HG02870 (cell line): ENCODE measurements around the gene HIVEP3.
"Not testable (repeated sequence)": the region's sequence is repeated elsewhere in the genome, so short reads cannot be mapped to it uniquely, and the experiment has no call there.

Source experiments
- ATAC-seq: cut with Tn5 transposase; IDR thresholded peaks from one replicate; pipeline ENCODE4 v1.9.1; 2021; ENCODE audit warnings: mild to moderate bottlenecking, moderate library complexity; ENCODE audit not compliant: unreplicated experiment

HIVEP3 gene

GRCh38 chr1:41698916-41699860 is 219.5 kb downstream of the HIVEP3 start:
- ATAC-seq: peak; percentile 85

- no peak for ATAC-seq
Observed at GRCh38 chr1:41696381-41696780, 222.3 kb downstream of the HIVEP3 start.

GRCh38 chr1:41695118-41695745 is 223.5 kb downstream of the HIVEP3 start:
- no peak for ATAC-seq

GRCh38 chr1:41691966-41692365 is 226.8 kb downstream of the HIVEP3 start:
- ATAC-seq: not testable (repeated sequence)

GRCh38 chr1:41691424-41691823 is 227.3 kb downstream of the HIVEP3 start:
- no peak for ATAC-seq

- ATAC-seq: no peak
Observed at GRCh38 chr1:41690331-41690730, 228.4 kb downstream of the HIVEP3 start.

GRCh38 chr1:41689558-41689981 is 229.2 kb downstream of the HIVEP3 start:
- no peak for ATAC-seq

GRCh38 chr1:41689139-41689538 is 229.6 kb downstream of the HIVEP3 start:
- no peak for ATAC-seq

GRCh38 chr1:41687007-41687406 is 231.7 kb downstream of the HIVEP3 start:
- ATAC-seq: no peak

- no peak for ATAC-seq
Observed at GRCh38 chr1:41683681-41684500, 234.8 kb downstream of the HIVEP3 start.

- no peak for ATAC-seq
Observed at GRCh38 chr1:41682845-41683625, 235.7 kb downstream of the HIVEP3 start.

- ATAC-seq: no peak
Observed at GRCh38 chr1:41682149-41682548, 236.6 kb downstream of the HIVEP3 start.

GRCh38 chr1:41681331-41682098 is 237.2 kb downstream of the HIVEP3 start:
- ATAC-seq: no peak

GRCh38 chr1:41679994-41680393 is 238.7 kb downstream of the HIVEP3 start:
- no peak for ATAC-seq

GRCh38 chr1:41679531-41679930 is 239.2 kb downstream of the HIVEP3 start:
- no peak for ATAC-seq

GRCh38 chr1:41678111-41678878 is 240.4 kb downstream of the HIVEP3 start:
- ATAC-seq: no peak

GRCh38 chr1:41677620-41678019 is 241.1 kb downstream of the HIVEP3 start:
- ATAC-seq: no peak

- no peak for ATAC-seq
Observed at GRCh38 chr1:41675401-41675800, 243.3 kb downstream of the HIVEP3 start.

- ATAC-seq: no peak
Observed at GRCh38 chr1:41674522-41674921, 244.2 kb downstream of the HIVEP3 start.
